Esophagus squamous epithelium (tissue), 4 donors: Measurements from ENCODE around the gene KATNIP.

Source experiments
- CTCF ChIP-seq, 6 experiments: fragments of 450-650 bp in 4 of 6; fragments of 200-600 bp in 2 of 6; sonication (generic) in 2 of 6; IDR thresholded peaks; one replicate each; pipeline ENCODE4 v1.5.1; 2016 to 2019; ENCODE audit warnings: antibody characterized with exemption in 6 of 6, mild to moderate bottlenecking in 4 of 6, moderate library complexity in 4 of 6
- POLR2A ChIP-seq, 4 donors: fragments of 450-650 bp; IDR thresholded peaks; one replicate each; pipeline ENCODE4 v1.6.1; 2017; ENCODE audit warnings: antibody characterized with exemption in 4 of 4, mild to moderate bottlenecking in 4 of 4, moderate library complexity in 3 of 4

- TF ChIP-seq CTCF (IDR thresholded peaks at IDR 0.05) (no peak), POLR2A (IDR thresholded peaks at IDR 0.05) (no peak)
Measured at GRCh38 chr16:27588057-27588456, 38.1 kb downstream of the KATNIP start.
